GM21619 (cell line): ENCODE data around the gene PRICKLE1.
"Not testable (repeated sequence)": the region's sequence is repeated elsewhere in the genome, so short reads cannot be mapped to it uniquely, and the experiment has no call there.

ENCODE experiments used
- ATAC-seq: cut with Tn5 transposase; IDR thresholded peaks from one replicate; pipeline ENCODE4 v1.9.1; 2021; ENCODE audit not compliant: unreplicated experiment

The PRICKLE1 gene

DNA sequence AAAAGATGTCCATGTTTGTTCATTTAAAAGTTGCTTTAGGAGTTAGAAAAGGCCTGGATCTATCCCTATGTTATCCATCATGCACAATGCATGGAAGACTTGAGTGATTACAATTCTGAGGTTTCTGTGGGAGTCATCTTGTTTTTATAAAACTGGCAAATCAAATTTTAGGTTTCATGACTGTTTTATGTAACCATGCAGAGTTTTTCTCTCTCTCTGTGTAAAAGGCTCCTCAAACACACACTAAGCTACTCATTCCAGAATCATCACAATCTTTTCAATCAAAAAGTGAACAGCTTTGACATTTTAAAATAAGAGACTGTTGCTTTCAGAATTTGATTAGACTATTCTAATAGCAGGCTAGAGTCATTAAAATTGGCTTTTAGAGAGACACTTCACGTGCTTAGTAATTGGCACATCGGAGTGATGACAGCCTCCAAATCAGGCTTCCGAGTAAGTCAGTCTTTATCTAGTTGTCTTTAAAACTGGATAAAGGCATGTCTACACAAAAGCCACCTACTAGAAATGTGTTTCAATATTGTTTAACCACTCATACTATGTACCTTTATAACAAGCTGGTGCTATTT lies 31.9 kb downstream of the PRICKLE1 start:
- ATAC-seq: no peak

DNA sequence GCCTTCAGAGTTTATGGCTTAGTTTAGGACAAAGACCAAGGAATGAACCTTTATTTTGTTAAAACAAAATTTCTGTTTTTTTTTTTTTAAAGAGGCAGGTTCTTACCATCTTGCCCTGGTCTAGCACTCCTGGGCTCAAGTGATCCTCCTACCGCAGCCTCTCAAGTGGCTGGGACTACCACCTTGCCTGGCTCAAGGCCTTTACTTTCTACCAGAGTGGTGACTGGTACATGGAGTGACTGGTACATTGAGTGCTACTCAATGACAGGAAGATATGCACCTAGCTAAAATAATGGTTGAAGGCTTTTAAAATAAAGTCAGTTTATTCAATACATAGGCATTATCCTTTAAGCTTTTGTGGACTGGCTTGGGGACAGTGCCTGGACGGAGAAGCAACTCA lies 32.6 kb downstream of the PRICKLE1 start:
- no peak for ATAC-seq

DNA sequence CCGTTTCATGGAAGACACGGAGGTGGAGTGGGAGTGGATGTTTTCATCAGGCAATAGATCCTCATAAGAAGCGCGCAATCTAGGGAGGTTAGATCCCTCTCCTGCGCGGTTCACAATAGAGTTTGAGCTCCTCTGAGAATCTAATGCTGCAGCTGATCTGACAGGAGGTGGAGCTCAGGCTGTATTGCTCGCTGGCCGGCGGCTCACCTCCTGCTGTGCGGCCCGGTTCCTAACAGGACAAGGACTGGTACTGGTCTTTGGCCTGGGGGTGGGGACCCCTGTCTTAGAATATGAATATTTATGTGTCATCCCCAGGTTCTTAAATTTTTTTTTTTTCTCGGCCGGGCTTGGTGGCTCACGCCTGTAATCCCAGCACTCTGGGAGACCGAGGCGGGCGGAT lies 36.7 kb downstream of the PRICKLE1 start:
- no peak for ATAC-seq

DNA sequence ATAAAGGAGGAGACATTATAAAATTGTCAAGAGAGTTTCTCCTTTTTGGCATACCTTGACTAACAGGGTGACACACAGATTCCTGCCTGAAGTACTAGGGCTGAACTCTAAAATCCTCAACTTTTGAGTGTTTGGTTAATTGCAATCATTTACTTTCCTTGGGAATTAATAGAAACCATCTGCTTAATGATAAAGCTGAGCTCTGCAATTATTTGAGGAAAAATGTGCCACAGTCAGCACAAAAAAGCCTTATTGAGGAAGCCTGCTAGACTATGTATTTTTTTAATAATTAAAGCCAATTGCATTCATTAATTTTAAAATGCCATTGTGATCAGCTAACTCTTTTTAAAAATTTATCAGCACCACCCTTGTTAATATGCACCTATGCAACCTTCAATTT lies 38.7 kb downstream of the PRICKLE1 start:
- no peak for ATAC-seq

DNA sequence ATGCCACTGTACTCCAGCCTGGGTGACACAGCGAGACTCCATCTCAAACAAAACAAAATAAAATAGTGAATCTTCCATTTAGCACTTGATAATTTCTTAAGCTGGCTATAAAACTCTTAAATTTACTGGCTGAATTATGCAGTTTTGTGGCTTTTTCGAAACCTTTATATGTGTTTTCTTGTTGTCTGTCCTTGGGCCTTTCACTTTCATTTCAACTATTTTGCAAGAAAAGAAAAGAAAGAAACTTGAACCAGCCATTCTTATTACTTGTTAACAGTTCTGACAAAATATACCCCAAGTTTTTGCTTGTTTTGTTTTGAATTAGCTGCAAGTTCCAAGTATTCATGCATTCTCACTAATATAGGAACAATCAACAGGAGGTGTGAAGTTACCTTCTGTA lies 42.8 kb downstream of the PRICKLE1 start:
- no peak for ATAC-seq

DNA sequence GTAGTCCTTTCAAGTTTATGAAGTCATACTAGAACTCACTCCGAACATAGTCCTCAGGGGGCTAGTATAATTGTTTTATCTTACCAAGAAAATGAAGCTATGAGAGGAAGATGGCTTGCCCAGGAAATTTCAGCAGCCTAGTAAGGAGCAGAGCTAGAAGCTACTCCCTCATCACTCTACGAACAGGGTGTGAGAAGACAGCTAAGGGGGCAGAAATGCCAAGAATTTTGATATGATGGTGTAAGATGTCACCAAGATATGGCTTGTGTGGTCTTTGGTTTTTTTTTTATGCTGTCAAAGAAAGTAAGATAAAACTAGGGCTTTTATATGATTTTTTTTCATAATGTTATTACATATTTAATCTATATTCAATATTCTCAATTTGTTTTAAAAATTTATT lies 47.6 kb downstream of the PRICKLE1 start:
- ATAC-seq: no peak

DNA sequence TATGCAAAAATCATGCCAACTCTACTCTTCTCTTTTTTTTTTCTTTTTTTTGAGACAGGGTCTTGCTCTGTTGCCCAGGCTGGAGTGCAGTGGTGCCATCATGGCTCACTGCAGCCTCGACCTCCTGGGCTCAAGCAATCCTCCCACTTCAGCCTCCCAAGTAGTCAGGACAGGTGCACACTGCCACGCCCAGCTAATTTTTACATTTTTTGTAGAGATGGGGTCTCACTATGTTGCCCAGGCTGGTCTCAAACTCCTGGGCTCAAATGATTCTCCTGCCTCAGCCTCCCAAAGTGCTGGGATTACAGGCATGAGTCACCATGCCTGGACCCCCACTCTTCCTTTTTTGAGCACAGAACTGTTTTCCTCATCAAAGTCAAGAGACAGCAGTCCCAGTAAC lies 48.2 kb downstream of the PRICKLE1 start:
- ATAC-seq: not testable (repeated sequence)

DNA sequence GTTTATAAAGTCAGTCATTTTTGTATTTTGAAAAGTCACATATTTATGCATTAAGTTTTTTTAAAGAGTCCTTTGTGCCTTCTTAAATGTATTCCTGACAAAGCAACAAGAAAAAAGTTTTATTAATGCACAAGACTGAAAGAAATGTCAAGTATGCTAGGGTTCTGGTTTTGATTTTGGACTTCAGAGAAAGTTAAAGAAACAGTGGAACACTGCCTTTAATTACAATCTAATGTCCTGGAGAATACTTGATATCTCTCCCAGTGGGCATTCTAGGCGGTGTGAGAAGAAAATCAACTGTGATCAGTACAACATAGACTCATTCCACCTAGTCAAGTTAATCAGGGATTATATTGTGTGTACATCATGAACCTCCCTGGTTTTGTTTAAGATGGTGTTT lies 49.9 kb downstream of the PRICKLE1 start:
- no peak for ATAC-seq

DNA sequence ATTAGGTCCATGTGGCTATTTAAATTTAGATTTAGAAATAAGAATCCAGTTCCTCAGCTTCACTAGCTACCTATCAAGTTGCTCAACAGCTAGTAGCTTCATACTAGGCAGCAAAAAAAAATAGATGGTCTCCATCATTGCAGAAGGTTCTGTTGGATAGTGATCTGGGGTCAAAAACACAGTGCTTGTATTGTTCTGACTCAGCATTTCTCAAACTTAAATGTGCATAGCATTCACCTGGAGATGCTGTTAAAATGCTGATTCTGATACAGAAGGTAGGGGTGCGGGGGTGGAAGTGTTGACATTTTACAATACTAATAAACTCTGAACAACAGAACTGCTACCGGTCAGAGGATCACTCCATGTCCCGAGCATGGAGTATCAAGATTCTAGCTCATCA lies 51.3 kb downstream of the PRICKLE1 start:
- ATAC-seq: no peak

DNA sequence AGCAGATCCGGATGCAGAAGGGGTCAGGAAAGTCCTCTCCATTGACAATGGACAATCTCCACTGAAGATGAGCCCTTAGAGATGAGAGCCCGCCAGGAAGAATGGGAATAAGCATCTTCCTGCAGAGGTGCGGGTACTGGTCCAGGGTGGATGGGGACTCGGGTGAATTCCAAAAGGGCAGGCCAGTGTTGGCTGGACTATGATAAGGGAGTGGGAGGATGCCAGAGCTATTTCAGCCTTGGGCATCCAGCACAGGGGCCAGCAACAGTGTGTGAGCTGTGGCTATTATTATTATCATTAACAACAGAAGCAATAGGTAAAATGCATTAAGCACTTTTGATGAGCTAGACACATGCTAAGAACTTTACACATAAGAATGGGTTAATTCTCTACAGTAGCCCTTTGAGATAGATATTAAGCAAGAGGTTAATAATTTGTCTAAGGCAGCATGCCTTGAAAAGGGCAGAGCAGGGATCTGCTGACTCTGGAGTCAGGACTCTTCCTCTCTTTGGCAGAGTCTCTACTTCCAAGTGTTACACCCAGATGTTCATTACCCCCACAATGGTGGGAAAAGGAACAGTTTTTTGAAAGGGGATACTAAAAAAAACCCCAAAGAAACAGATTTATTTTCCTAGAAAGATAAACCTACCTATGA lies 55.2 kb downstream of the PRICKLE1 start:
- ATAC-seq: no peak

DNA sequence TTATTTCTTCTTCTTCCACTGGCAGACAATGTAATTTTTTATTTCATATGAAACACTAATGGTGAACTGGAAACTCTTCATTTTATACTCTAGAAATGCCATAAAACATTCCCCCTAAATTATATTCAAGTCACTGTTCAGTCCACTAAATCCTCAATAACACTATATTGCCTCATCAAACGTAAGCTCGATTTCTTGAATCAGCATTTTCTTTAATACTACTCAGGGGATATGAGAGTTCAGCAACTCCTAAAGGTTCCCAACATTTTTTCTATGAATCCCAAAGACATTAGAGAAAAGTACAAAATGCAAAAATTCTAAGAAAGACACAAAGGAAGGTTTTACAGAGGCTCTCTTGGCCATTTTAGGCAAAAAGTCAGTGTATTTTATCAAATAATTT lies 59.3 kb downstream of the PRICKLE1 start:
- no peak for ATAC-seq

DNA sequence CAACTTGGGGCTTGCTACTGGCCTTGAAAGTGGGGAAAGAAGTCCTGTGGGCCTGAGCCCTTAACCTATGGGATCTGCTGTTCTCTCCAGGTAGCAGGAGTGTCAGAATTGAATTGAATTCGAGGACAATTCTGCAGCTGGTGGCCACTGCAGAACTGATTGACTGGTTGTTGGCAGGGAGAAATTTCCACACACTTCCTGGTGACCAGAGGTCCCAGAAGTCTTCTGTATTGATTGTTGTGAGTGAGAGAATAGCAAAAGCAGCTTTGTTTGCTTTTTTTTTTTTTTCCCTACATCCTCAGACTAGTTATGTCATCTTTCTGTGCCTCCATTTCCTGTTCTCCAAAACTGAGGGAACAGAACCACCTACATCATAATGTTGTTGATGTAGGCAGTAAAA lies 64.1 kb downstream of the PRICKLE1 start:
- ATAC-seq: no peak

DNA sequence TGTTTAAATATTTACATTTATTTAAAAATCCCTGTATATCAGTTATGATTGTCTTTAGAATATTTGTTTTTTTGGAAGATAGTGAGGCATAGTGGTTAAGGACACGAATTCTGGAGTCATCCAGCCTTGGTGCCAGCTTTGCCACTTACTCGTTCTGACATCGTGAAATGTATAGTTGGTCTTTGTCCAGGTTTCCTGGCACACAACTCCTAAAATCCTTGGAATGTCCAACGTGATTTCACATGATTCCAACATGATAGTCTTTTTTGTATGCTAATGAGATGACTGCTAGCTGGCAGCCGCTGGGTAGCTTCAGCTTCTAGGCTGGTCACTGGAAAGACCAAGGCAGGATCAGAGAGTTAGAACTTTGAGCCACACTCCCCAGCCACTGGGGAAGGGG lies 64.8 kb downstream of the PRICKLE1 start:
- no peak for ATAC-seq

DNA sequence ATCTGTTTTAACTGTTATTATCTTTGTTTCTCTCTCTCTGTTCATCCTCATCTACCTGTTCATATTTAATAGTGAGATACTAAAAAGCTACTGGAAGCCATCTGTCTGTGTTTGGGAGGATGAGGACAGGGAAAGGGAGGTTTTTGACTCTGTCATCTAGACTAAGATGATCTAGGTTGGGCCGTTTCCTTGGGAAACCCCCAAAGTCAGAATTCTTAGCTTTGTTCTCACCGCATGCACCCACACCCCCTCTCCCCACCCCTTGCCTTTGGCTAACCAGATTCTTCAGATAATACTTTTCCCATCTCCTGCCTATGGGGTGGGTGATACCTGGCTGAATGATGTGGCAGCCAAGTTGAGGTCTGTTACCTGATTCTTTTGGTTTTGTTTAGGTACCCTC lies 73.0 kb downstream of the PRICKLE1 start:
- ATAC-seq: no peak

DNA sequence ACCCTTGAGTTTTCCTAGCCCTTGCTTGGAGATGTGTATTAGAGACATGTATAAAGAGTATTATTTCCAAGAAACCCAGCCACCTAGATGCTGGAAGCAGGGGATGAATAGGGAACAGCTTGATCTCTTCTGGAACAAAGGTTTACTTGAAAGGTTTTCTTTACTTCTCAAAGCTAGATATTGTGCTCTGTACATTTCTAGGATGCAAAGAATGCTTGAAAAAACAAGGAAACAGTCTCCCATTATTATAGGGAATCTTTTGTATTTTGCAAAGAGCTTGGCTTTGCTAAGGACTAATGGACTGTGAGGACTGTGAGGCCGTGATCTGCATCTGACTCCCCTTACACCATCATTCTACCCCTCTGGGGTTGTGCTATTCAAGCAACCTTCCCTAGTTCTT lies 77.9 kb downstream of the PRICKLE1 start:
- ATAC-seq: no peak

DNA sequence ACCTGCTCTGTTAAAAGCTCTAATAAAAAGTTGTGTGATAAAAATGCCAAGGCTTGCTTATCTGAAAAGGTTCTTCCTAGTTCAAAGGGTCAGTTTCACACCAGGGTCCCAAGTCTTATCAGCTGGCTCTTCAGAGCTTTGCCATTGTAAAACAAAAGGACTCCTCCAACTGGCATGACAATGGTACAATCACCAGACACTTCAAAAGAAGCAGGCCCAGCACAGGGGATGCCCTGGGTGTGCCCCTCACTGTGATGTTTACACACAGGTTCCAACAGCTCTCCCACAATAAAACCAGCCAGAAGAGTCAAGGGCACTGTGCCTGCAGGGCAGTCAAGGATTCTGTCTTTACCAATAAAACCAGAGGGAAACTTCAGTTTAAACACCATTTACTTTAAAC lies 78.7 kb downstream of the PRICKLE1 start:
- ATAC-seq: no peak

DNA sequence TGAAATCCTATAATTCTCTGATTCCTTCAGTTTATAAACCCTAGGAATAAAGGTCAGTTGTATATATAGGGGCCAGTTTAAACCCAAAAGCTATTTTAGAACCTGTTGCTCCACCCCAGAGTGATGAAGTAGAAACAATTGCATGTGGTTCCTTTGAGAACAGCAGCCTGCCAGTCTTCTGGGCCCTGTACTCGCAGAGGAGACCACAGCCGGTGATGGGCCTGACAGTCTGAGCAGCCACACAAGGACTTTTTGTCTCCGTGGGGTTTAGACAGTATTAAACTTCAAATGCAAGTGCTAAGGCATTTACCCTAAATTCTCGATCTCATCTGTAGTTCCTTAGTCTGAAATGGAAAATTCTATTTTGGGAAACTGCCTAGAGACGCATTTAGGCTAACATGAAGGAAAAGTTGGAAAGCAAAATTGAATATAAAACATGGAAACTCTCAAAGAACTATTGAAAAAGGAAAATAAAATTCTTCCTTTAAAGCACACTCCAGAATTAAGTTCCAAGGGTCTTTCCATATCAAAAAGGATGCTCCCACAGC lies 80.6 kb downstream of the PRICKLE1 start:
- no peak for ATAC-seq

DNA sequence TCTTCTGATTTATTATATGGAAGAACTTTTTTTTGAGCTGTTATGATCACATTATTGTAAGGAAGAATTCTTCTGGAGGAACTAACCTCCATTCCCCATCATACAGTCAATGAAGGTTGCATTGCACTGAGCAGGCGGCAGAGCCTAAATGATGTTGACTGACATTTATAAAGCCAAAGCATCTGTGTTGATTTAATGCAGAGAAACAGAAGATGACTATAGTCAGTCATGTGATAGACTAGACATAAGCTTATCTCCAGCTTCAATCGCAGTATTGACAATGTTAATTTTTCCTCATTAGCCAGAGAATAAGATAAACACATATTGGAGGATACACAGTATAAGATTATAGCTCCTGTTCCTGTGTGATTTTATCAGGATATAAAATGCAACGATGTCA lies 82.0 kb downstream of the PRICKLE1 start:
- no peak for ATAC-seq

DNA sequence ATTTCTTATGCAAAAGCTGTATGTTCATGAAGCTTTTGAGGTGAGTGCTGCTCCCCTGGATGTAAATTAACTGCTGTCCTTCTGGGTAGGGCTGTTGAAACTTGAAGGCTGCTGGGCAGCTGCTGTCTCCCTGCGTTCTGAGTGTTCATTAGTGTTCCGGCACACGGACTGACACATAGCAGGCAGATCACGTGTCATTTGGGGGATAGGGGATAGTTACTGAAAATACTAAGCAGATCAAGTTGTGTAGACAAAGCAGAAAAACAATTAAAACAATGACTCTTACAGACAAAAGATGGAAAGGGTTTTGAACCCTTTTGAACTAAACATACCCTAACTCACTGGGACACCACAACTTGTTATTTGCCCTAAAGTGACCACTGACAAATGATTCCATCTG lies 82.5 kb downstream of the PRICKLE1 start:
- no peak for ATAC-seq

DNA sequence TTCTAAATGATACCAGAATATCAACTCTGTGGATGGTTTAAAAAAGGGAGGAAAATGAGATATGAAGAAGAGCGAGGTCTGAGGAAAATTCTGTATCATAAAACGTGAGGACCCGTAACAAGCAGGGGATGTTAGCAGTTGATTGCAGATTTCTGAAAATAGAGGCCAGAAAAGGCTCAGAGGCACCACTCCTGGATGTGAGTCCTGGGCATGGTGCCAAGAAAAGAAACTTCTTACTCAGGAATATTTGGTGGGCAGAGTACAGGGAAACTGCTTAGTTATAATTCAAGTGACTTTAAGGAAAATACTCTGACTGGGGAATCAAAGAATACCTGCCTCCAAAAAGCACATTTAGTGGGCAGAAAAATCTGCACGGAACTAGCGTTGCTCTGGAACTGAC lies 85.5 kb downstream of the PRICKLE1 start:
- ATAC-seq: no peak

DNA sequence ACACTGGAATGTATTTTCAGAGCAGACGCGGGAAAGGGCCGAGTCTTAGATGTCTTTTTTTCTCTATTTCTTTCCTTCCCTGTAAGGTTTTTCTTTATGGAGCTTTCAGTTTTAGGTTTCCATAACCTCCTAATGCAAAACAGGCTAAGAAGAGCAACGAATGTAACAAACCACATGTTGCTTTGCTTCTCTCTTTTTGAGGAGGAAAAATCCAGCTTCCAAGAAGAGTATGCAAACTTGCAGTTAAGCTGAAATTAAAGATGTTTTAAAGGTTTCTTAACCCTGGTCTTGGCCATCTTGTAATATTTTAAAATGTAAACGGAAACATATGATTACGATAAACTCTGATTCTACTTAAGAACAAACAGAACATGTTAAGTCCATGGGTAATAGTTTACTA lies 86.9 kb downstream of the PRICKLE1 start:
- no peak for ATAC-seq

DNA sequence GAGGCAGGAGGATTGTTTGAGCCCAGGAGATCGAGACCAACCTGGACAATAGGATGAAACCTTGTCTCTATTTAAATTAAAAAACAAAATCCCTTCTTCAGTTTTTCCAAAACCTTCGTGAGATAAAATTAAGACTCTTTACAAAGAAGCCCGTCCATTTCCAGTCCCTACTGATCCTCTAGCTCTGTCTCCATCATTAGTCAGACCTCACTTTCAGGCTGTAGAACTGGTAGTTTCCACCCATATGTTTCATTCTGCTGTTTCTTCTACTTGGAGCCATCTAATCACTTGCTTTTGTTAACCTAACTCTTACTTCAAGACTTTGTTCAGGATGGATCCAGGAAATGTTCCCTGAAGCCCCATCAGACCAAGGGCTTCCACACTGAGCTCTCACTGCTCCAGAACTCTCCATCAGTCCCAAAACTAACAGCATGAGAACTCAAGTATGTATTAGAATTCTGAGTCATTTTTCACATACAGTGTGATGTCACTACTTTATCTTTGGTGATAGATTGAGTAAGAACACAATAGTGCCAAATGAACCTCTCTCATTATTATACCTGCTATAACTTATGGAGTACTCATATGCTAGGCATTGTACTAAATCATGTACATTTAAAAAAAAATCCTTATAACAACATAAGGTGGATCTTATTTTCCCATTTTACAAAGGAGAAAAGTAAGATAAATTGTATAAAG lies 90.8 kb downstream of the PRICKLE1 start:
- no peak for ATAC-seq
